ENCODE measurements around the gene GATA1. TPM values are rescaled to one million over a fixed set of nuclear protein-coding genes. Genes with fewer than 3 reads are reported as not detected.

Gene GATA1
- 0.41 TPM for total RNA-seq

DNA sequence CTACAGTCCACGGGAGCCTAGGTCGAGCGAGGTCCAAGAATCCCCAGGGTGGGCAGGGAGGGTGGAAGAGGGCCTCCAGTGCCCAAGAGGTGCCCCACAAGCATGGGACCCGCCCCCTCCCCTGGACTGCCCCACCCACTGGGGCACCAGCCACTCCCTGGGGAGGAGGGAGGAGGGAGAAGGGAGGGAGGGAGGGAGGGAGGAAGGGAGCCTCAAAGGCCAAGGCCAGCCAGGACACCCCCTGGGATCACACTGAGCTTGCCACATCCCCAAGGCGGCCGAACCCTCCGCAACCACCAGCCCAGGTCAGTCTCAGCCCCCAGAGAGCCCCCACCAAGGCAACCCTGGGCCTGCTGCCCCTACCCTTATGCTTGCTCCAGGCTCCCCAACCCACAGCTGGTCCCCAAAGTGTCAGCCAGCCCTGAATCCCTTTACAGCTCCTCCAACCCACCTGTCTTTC, at the start of gene GATA1:
Gene GATA1, plus strand, starts transcription at position 250 of the 460 bp plus-strand sequence. CDS start 4,520 bp downstream, outside the sequence.
- DNase-seq: no peak

DNA sequence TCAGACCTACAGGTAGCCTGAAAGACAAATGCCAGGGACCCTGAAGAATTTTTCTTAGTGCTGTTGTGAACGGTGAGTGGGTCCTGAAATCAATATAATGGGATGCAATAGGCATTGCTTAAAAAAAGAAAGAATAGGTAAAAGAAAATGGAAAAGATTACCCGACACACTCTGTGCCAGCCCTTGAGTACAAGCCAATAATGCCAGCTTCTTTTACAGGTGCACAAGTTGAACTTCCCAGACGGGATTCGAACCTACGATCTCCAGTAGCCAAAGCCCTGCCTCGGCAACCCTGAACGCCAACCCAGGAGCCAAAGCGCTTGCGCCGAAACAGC, 49.5 kb upstream of the GATA1 start:
- DNase-seq: no peak

DNA sequence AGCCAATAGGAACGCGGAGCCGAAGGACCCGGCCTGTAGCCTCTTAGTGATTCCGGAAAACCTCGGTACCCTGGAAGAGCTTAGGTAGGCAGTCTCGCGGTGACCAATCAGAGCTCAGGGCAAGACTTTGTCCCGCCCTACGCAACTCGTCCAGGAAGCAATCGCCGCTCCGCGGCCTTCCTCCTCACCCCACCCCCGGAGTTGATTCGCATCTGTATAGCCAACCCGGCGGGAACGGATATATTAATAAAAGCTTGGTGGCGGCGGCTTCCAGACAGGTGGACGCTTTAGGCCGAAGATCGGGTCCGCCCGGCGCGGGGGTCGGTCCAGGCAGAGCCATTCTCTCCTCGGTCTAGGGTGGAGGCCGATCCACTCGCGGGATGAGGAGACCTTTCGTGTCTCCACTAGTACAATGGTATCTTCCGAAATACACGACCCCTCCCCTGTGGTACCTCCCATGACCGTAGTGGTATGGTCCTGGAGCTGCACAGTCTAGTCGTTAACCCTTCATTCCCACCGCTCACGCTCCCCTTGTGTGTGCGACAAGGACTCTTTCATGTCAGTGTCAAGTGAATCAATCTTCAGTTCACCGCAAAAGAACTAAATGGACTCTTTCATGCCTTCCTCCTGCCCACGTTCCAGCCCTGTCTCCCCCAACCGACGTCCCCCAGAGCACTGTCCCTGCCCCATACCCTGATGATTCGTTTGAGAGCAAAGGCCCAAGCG, 49.0 kb upstream of the GATA1 start:
- peak; percentile 98 for DNase-seq

DNA sequence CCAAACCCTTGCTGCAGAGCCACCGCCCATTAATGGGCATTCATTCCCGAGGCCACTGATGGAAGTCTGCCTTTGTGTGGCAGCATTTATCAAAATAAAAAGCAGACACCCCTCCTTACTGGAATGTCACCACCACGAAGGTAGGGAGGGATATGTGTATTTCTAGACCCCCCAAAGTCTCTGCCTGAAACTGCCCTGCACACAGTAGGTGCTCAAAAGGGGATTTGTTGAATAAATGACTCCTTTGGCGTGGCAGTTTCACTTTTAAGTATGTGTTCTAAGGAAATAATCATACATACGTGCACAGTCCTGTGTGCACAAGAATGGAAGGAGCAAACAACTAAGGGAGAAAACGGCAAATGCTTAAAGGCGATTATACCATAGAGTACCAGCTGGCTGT, 48.5 kb upstream of the GATA1 start:
- DNase-seq: no peak

DNA sequence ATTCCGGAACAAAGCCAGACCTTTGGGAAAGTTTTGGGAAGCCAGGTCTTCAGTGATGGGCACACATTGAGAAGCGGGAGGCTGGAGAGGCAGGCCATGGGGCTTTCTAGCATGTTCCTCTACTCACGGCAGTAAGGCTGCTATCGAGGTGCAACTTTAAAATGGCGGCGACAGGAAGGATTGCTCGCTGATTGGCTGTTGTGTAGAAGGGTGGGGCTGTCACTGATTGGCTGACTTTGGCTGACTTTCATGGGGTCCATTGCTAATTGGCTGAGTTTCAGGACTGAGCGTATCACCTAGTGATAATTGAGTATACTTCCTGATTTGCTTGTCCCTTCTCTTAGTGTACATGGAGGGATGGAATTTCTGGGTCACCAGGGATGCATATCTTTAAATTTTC, 44.6 kb upstream of the GATA1 start:
- no peak for DNase-seq

DNA sequence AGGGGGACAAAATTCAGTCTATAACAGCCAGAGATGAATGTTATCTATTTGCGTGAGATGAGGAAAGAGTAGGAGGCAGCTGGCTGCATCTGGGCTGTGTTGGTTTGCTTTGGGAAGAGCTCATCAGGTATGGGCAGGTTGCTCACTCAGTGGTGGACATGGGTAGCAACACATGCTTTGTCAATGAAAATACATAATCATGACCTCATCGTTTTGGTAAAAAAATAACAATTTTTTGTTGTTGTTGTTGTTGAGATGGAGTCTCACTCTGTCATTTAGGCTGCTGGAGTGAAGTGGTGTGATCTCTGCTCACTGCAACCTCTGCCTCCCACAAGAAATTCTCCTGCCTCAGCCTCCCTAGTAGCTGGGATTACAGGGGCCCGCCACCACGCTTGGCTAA, 41.2 kb upstream of the GATA1 start:
- no peak for DNase-seq

DNA sequence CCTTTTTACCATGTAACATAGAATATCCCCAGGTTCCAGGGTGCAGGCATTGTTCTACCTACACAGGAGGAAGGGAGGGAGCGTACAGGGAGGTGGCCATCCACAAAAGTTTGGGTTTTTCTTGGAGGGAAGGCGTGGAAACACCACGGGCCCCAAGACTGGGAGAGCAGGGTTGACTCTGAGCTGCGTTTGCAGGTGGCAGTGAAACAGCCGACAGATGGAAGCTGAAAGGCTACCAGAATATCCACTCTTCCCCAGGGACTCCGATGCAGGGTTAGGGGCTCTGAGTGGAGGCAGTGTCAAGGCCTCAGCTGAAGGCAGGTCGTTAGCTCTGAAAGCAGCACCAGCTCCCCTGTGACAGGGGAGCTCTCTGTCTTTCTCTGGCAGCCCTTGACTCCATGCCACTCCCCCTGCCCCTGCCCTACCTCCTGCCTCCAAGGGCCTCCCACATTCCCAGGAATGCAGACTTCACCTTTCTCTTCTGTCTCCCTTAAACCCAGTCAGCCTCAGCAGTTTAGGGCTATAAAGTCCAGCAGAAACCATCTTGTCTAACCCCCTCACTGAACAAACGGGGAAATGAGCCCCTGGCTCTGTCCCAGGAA, 38.9 kb upstream of the GATA1 start:
- DNase-seq: no peak

DNA sequence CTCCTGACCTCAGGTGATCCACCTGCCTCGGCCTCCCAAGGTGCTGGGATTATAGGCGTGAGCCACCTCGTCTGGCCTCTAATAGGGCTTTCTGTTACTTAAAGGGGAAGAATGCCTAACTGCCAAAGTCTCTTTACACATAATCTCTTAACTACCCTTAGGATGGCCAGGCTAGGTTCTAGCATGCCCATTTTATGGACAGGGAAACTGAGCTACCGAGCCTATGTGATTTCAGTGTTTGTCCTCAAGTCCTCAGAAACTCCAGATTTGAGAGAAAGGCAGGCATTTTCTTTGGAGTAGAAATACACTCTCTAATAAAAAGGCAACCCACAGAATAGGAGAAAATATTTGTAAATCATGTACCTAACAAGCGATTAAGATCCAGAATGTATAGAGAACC, 37.2 kb upstream of the GATA1 start:
- no peak for DNase-seq

DNA sequence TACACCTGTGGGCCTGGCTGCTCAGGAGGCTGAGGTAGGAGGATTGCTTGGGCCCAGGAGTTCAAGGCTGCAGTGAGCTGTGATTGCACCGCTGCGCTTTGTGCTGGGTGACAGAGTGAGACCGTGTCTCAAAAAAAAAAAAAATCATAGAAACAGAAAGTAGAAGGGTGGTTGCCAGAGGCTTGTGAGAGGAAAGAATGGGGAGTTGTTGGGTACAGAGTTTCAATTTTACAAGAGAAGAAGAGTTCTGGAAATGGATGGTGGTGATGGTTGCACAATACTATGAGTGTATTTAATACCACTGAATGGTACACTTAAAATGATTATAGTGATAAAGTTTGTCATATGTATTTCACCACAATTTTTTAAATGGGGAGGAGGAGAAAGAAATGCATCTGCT, 35.0 kb upstream of the GATA1 start:
- no peak for DNase-seq

DNA sequence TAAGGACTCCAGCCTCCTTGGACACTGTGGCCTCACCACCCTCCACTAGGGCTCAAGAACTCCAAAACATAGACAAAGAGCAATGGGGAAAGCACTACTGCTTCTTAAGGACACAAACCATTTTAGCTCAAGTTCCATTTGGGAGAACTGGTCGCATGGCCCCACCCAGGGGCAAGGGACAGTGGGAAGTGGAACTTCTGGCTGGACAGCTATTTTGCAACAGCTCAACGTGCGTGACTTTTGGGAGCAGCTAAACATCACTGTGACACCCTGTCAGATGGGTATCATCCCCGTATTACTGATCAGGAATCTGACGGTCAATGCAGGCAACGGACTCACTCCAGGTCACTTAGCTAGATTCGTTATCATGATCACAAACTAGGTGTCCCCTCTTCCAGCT, 33.9 kb upstream of the GATA1 start:
- DNase-seq: no peak

DNA sequence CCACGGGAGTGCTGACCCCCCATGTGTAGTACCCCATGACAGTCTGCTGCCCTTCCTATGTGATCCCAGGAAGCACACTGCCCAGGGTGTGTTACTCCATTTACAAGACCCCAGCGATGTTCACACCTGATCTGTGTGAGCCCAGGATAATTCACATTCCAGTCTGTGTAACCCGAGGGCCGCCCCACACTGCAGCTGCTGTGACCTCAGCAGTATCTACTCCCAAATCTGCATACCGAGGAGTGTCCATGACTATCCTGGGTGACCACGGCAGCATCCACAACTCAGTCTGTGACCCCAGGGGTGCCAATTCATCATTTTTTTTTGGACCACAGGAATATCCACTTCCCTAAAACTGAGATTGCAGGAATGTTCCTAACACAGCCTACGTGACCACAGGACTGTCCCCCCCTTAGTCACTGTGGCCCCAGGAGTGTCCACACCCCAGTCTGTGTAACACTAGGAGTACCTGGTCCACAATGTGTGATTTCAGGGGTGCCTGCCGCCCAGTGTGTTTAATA, 32.6 kb upstream of the GATA1 start:
- DNase-seq: no peak

DNA sequence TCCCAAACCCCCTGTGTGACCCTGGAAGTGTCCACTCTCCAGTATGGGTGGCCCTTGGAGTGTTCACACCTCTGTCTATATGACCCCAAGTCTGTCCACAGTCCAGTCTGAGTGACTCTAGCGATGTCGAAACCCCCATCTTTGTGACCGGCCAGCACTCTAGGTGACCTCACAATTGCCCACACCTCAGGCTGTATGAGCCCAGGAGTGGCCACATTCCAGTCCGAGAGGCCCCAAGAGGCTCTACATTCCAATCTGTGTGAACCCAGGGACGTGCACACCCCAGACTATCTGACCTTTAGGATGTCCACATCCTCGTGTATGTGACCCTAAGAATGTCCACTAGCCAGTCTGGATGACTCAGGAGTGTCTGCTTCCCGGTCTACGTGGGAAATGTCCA, 32.2 kb upstream of the GATA1 start:
- DNase-seq: no peak

DNA sequence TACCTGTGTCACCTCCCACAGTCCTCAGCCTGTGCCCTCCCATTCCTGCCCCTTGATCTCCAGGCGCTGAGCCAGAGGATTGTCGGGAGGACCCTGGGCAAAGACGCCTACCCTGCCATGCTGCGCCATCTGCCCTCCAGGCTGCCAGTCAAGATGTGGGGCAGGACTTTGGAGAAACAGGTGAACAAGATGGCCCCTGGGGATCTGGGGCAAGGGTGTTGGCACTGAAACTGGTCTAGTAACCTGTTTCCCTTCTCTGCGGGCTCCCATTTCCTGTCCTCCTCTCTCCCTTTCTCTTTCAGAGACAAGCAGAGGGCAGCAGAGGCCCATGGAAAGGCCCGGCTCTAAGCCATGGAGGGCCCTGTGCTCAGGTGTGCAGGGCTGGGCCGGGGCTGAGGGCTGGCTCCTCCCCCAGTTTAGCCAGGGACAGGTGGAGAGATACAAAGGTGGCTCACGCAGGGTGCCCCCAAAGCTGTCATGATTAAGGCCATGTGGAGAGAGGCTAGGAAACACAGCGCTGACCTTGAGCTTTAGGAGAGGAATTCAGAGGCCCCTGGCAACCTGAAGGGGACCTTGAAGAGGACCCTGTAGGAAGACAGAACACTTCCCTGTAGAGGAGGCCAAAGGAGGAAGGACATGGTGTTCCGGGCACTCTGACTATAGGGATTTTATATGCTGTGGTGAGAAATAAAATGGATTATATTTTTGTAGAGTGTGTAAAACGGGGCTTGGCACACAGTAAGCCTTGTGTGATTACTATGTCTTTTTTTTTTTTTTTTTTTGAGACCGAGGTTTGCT, 24.5 kb upstream of the GATA1 start, which contains the start of gene GLOD5:
Gene GLOD5, plus strand, starts transcription at position 74 of the 798 bp plus-strand sequence. Its CDS starts 44 bp downstream, at position 118.
- peak; percentile 16 for DNase-seq

DNA sequence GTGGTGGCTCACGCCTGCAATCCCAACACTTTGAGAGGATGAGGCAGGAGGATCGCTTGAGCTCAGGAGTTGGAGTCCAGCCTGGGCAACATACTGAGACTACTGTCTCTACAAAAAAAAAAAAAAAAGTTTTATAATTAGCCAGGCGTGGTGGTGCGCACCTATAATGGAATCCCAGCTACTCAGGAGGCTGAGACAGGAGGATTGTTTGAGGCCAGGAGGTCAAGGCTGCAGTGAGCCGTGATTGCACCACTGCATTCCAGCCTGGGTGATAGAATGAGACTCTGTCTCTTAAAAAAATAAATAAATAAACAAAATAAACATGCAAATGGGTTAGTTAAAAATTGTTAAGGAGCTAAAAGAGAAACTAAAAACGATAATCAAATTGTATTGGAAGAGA, 17.2 kb upstream of the GATA1 start:
- DNase-seq: no peak

DNA sequence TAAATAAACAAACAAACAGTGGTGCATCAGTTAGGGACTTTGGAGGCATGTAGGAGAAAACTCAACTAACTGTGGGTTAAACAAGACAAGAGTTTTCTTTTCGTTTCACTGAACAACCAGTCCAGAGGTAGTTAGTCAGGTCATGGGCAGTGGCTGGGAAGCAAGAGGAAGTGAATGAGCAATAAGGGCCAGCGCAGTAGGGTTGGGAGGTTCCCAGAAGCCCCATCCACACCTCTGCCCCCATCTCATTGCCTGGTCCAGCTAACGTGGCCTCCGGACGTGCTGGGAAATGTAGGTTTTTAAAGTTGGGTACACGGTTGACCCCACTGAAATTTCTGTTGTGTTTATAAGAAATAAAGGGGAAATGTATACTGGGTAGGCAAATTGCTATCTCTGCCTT, 16.1 kb upstream of the GATA1 start:
- no peak for DNase-seq

DNA sequence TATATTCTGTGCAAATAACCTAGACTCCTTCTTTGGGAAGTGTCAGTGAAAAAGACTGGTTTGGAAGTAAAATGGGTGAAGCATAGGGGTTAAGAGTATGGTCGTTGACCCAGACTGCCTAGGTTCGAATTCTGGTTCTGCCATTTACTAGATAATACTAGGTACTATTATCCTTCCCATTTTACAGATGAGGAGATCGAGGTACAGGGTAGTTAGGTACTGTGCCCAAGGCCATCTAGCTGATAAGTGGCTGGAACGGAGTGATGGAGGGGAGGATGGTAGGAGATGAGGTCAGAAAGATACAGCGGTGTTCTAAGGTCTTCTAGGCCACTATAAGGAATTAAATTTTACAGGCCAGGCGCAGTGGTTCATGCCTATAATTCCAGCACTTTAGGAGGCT, 13.8 kb upstream of the GATA1 start:
- DNase-seq: no peak

DNA sequence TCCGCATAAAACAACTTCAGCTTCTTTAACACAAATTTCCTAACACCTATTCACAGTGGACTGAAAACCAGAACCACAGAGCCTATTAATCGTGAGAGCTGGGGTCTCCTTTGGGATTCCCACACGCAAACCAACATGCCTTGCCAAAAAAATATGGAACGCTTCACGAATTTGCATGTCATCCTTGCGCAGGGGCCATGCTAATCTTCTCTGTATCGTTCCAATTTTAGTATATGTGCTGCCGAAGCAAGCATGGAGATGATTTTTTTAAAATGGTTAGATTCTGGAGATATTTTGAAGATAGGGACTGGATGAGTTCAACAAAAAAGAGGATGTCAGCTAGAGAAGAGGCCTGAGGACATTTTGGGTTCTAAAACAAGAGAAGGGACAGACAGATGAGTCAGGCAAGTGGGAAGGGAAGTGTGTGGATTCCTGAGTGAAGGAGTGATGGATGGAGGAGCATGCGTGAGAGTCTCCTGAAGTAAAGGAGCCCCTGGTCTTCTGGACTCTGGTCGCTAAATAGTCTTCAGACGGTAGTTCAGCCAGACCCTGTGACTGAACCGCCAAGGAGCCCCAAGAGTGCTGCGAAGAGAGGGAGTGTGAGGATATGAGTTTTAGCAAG, 9.5 kb upstream of the GATA1 start:
- no peak for DNase-seq

DNA sequence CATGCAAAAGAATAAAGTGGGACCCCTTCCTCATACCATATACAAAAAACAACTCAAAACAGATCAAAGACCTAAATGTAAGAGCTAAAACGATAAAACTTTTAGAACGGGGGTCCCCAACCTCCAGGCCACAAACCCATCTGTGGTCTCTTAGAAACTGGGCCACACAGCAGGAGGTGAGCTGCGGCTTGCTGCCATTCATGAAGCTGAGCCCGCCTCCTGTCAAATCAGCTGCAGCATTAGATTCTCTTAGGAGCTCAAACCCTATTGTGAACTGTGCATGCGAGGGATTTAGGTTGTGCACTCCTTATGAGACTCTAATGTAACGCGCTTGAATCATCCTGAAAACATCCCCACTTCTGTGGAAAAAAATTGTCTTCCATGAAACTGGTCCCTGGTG, 7.0 kb upstream of the GATA1 start:
- DNase-seq: no peak

DNA sequence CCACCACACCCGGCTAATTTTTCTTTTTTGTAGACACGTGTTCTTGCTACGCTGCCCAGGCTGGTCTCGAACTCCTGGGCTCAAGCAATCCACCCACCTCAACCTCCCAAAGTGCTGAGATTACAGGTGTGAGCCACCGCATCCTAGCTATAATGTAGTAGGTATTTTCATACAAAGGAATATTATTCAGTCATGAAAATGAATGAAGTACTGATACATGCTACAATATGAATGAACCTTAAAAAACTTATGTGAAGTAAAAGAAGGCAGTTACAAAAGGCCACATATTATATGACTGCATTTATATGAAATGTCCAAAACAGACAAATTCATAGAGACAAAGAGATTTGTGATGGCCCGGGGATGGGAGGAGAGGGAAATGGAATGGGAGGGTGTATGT, 4.7 kb upstream of the GATA1 start:
- DNase-seq: no peak

DNA sequence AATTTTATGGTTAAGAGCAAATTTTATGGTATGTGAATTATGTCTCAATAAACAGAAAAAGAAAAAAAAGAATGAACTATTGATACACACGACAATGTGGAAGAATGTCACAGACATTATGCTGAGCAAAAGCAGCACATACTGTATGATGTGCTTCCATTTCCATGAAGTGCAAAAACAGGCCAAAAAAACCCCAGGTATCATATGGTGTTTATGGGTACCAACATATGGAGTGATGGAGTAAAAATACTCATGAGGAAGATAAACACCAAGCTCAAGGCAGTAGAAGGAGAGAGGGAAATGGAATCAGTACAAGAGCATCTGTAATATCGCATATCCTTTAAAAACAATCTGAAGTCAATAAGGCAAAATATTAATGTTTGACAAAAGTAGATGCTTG, 4.2 kb upstream of the GATA1 start:
- no peak for DNase-seq

DNA sequence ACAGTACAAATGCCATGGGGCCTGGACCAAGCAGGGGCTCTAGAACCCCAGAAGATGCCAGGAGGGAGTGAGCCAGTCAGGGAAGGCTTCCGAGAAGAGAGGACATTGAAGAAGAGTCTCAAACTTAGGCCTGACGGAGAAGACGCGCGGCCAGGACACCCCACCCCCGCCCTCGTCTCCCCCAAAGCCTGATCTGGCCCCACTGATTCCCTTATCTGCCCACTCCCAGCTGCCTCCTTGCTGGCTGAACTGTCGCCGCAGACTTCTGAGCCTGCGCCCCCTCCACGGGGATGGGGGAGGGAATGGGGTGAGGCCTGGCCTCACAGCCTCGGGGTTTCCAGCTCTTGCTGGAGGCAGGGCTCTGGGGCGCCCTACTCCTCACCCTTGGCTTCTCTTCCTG, 3.6 kb upstream of the GATA1 start:
- DNase-seq: no peak

DNA sequence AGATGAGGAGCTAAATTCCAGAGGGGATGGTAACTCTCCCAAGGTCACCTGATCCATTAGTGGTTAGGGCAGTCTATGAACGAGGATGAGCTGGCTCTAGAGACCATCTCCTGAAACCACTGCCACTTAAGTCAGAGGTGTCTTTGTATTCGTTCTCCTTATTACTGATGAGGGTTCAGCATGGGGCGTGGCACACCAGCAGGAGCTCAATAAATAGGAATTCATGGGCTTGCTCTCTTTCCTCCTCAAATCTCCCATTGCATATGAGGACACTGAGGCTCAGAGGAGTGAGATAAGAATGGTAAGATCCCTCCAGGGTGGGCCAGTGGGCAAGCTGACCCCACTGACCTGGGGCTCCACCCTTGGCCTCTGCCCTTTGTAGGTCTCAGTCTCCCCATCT, 1.7 kb upstream of the GATA1 start:
- DNase-seq: no peak

DNA sequence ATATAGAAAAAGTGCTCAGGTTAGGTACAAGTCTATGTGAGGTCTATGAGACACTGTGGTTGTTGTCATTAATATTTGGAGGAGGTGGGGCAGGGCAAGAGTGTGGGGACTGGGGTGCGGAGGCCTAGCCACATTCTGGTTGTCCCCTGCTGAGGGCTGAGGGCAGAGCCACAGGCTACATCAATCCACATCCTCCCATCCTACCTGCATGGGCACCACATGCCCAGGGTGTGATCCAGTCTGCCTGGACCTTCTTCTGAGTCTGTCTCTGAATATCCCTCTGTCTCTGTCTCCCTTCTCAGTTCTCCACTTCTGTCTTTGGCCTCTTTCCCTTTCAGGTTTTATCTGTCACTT, 1.2 kb upstream of the GATA1 start:
- DNase-seq: no peak

Measured in tongue (tissue), 2 donors.